ENCODE measurements around the gene ASPN. TPM values are rescaled to one million over a fixed set of nuclear protein-coding genes. Genes with fewer than 3 reads are reported as not detected.
"Not testable (repeated sequence)": the region's sequence is repeated elsewhere in the genome, so short reads cannot be mapped to it uniquely, and the experiment has no call there.

Gene ASPN
- total RNA-seq, 4 donors from 2014 or later: 3.3 to 18.4 (median 5.5) TPM

DNA sequence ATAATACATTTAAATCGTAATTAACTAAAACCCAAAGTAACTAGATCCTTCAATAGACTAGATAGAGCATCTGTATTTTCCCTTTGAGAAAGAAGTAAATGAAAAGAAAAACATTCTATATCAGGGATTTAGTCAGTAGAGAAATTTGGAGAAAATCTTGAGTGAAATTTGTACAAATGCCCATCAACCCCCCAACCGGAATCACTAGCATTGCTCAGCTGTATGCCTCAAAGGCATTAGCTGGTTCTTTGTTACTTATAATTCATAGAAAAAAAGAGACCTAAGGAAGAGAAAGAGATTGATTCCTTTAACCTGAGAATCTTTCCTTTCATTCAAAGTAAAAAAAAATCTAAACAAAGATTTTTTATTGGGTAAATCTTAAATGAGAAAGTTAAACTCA is 58.7 kb downstream of the ASPN start:
- Histone ChIP-seq H3K27ac (peak overlapping the region; percentile 36 to 74 (median 53)), H3K9me3 (no peaks in the 10 kb centered on the region), H3K4me1 (peaks cover 0 to 24% (median 0%) of the 10 kb centered on the region in 4 donors), H3K4me3 (peak overlapping the region; percentile 1 to 51 (median 18)), H3K27me3 (no peaks in the 10 kb centered on the region), H3K36me3 (no peaks in the 10 kb centered on the region)
- TF ChIP-seq EP300 (IDR thresholded peaks at IDR 0.05) (no peak), POLR2A (IDR thresholded peaks at IDR 0.05) (no peak)
- TF ChIP-seq, protein P1, sequence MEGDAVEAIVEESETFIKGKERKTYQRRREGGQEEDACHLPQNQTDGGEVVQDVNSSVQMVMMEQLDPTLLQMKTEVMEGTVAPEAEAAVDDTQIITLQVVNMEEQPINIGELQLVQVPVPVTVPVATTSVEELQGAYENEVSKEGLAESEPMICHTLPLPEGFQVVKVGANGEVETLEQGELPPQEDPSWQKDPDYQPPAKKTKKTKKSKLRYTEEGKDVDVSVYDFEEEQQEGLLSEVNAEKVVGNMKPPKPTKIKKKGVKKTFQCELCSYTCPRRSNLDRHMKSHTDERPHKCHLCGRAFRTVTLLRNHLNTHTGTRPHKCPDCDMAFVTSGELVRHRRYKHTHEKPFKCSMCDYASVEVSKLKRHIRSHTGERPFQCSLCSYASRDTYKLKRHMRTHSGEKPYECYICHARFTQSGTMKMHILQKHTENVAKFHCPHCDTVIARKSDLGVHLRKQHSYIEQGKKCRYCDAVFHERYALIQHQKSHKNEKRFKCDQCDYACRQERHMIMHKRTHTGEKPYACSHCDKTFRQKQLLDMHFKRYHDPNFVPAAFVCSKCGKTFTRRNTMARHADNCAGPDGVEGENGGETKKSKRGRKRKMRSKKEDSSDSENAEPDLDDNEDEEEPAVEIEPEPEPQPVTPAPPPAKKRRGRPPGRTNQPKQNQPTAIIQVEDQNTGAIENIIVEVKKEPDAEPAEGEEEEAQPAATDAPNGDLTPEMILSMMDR (IDR thresholded peaks at IDR 0.05): no peak
- no peak for DNase-seq (ENCODE audit: low spot score in 2 of 2)
- 64% methylated on average over 2 of the region's 2 CpGs for WGBS, 2 donors

DNA sequence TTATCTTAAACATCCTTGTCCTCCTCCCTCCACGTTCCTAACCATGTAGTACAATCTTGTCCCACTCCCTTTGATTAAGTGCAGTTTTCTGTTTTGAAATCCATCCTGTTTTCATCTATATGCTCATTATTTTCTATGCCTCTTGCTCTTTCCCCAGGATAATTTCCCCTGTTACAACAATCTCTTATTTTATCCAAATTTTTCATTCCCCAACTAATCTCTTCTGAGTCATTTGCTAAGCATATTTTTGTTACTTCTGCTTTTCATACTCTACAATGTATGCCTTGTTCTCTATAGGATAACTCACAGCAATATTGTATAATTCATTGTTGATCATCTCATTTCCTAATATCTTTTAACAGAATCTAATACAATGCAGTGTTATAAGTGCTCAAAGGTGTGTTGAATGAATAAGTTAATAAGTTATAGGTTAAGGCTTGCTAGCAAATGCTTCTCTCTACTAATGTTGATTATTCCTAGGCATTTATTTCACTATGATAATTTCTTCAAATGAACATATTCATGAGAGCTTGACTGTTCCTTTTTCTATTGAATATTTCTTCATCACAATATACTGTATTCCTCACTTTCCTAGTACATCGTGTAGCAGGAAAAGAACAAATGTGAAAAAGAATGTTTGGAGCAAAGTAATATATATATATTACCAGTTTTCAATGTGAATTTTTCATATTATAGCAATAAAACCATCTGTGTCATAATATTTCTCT is 59.5 kb downstream of the ASPN start:
- no peaks in the 10 kb centered on the region for H3K27me3 ChIP-seq
- DNase-seq (ENCODE audit: low spot score in 2 of 2): no peak
- TF ChIP-seq EP300 (IDR thresholded peaks at IDR 0.05) (no peak), POLR2A (IDR thresholded peaks at IDR 0.05) (no peak)
- TF ChIP-seq, protein P1 (IDR thresholded peaks at IDR 0.05): no peak
- 28 to 43% methylated on average over 2 of the region's 2 CpGs for WGBS, 2 donors
- peaks cover 0 to 24% (median 0%) of the 10 kb centered on the region in 4 donors for H3K4me1 ChIP-seq
- peak overlapping the region; percentile 1 to 51 (median 19) for H3K4me3 ChIP-seq
- peak overlapping the region in 2 of 4 donors; percentile 47 to 74 for H3K27ac ChIP-seq
- H3K9me3 ChIP-seq: peaks cover 0 to 4% (median 0%) of the 10 kb centered on the region in 4 donors
- no peaks in the 10 kb centered on the region for H3K36me3 ChIP-seq

DNA sequence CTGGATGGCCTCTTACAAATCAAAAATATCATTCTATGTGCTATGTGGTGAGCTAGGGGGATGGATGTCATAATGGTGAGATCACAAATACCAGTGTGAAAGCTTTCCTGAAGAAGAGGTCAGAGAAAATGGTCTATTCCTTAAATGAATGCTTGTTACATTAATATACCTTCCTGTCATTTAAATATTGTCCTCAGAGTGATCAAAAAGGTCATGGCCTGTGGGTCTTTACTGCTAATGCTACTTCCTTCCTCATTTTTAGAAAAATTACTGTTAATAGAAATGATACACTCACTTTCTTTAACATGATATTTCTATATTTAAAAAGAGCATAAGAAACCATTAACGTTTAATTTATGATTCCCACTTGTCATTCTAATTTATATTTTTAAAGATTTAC is 67.7 kb downstream of the ASPN start:
- WGBS, 2 donors: 58 to 65% methylated on average over 1 of the region's 1 CpG
- TF ChIP-seq, protein P1 (IDR thresholded peaks at IDR 0.05): no peak
- TF ChIP-seq EP300 (IDR thresholded peaks at IDR 0.05): no peak
- TF ChIP-seq POLR2A (IDR thresholded peaks at IDR 0.05): no peak
- H3K27me3 ChIP-seq: no peaks in the 10 kb centered on the region
- no peaks in the 10 kb centered on the region for H3K36me3 ChIP-seq
- H3K4me3 ChIP-seq: no peak overlapping the region
- peaks cover 0 to 15% (median 0%) of the 10 kb centered on the region in 4 donors for H3K4me1 ChIP-seq
- no peak overlapping the region for H3K27ac ChIP-seq
- peaks cover 0 to 13% (median 0%) of the 10 kb centered on the region in 4 donors for H3K9me3 ChIP-seq
- no peak for DNase-seq (ENCODE audit: low spot score in 2 of 2)

GRCh38 chr9:92411157-92411556 is 71.1 kb downstream of the ASPN start:
- not testable (repeated sequence) for H3K27me3 ChIP-seq; H3K27ac ChIP-seq; H3K36me3 ChIP-seq; DNase-seq (ENCODE audit: low spot score in 2 of 2); H3K4me3 ChIP-seq; H3K9me3 ChIP-seq
- WGBS, 2 donors: 49 to 66% methylated on average over 4 of the region's 4 CpGs
- H3K4me1 ChIP-seq: peaks cover 0 to 28% (median 7%) of the 10 kb centered on the region in 4 donors

- Histone ChIP-seq H3K27ac (no peak overlapping the region), H3K4me1 (peaks cover 0 to 38% (median 11%) of the 10 kb centered on the region in 4 donors), H3K4me3 (no peak overlapping the region), H3K27me3 (no peaks in the 10 kb centered on the region), H3K36me3 (no peaks in the 10 kb centered on the region), H3K9me3 (peaks cover 0 to 8% (median 0%) of the 10 kb centered on the region in 4 donors)
- WGBS, 2 donors: 84 to 89% methylated on average over 2 of the region's 2 CpGs
- TF ChIP-seq, protein P1 (IDR thresholded peaks at IDR 0.05): no peak
- TF ChIP-seq EP300 (IDR thresholded peaks at IDR 0.05) (no peak), POLR2A (IDR thresholded peaks at IDR 0.05) (no peak)
- DNase-seq (ENCODE audit: low spot score in 2 of 2): no peak
Observed at GRCh38 chr9:92408747-92409478, 73.4 kb downstream of the ASPN start.
